ENCODE data around the gene ABCC12.
"Not testable (repeated sequence)": the region's sequence is repeated elsewhere in the genome, so short reads cannot be mapped to it uniquely, and the experiment has no call there.

Gene ABCC12

DNA sequence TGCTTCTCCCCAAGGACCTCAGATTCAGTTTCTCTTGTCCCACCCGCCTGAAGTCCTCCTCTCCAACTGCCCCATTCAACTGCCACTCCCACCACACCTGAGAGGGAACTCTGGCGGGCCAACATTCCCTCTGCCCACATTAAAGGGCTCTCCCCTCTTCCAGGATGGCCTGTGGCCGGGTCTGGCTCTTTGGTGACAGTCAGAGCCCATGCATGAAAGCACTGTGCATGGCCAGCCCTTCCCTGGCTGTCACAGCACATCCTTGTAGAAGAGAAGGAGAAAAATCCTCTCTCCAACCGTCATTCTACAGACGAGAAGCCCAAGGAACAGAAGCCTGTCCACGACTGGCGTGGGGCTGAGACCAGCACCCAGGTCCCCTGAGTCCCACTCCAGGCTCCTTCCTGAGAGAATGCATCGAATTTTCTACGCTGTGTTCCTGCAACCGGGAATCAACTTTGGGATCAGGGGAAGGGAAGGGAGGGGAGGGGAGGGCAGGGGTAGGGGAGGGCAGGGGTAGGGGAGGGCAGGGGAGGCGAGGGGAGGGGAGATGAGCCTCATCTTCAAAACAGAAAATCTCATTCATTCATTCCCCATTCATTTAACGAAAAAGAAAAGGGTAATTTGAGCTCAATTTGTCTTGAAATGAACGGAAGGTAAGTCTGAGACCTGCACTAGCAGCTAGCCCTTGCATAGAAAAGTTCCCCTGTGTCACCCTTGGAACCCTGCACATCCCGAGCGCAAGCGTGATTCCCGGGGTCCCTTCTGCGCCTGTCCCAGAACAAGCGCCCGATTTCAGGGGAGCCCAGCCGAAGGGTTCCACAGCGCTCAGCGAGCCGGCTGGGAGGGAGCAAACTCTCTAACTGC lies at the start of gene ABCC12:
ABCC12 (minus strand) TSS at position 68 of the 864 bp plus-strand sequence. CDS start 9,569 bp downstream, outside the sequence.
- no peak for DNase-seq

DNA sequence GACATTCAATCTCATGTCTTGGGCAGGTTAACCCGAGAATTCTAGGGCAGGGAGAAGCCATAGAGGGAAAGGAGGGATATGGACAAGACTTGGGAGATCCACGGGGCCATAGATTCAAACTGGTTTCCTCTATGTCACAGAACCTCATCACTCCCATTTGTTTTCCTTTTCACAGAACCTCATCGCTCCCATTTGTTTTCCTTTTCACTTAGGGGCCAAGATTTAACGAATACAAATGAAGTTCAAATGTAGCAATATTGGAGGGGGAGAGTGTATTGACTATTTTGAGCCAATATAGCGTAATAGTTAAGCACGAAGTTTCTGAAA lies 49.0 kb upstream of the ABCC12 start:
- DNase-seq = no peak

DNA sequence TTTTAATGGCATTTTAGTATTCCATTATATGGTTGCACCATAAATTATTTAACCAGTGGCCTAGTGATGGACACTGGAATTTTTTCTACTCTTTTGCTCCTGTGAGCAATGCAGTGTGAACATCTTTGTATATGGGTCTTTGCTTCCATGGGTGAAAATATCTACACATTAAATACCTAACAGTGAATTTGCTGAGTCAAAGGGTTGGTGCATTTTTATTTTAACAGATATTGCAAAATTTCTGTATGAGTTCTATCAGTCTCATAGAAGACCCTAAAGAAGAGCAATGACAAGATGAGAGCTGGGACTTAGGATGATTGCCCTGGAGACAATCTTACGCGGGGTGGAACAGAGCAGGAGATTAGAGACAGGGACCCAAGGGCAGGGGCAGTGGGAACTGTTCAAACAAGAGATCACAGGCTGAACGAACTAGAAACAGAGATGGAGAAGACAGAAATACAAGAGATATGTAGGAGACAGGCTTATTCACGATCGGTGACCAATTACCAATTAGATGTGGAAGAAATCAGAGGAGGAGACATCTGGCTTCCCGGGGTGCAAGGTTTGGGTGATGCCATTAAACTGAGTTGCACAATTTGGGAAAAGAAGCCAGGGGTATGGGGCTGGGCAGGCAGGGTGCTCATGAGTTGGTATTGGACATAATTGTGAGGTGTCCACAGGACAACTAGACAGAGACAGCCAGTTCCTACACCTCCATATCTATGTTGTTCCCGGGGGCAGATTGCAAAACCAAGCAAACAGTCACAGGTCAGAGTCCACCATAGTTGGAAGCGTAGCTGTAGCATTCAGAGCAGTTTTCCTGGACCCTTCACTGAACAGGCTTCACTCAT lies 48.4 kb upstream of the ABCC12 start:
- DNase-seq = no peak

DNA sequence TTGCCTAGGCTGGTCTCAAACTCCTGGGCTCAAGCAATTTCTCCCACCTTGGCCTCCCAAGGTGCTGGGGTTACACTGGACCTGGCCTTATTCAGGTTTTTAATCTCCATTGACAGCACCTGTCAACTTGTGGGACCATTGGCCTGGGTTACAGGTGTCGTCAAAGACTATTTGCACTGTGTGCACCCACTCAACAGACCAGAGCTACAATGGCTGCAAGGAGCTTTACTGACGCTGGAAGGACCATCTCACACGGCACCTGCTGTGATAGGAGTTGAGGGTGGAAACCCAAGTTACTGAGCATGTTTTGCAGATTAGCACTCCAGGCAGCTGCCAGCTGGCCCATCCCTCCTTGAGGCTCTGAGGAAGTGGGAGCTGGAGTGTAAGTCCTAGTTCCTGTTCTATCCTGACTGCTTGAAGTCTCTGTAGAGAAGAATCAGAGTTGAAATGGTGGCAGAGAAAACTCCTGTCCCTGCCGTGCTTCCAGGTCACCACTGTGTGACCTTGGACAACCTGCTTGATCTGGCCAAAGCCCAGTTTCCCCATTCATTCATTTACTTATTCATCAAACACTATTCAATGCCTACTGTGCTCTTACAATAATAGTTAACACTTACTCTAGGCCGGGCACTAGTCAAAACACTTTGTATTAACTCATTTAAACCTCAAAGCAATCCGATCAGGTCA lies 45.9 kb upstream of the ABCC12 start:
- DNase-seq = no peak

DNA sequence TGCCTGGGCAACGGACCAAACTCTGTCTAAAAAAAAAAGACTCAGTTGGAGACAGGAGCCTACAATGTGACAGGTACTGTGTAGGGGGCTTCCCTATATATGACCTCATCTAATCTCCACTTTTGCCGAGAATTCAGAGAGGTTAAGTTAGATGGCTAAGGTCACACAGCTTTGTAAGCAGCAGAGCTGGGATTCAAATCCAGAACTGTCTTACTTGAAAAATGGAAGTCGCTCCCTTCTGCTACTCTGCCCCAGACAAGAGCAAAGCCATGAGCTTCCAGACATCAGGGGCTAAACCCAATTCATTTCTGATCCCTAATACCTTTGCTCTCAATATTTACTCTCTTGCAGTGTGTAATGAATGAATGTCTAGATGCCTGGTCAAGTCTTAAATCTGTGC lies 41.5 kb upstream of the ABCC12 start:
- no peak for DNase-seq

DNA sequence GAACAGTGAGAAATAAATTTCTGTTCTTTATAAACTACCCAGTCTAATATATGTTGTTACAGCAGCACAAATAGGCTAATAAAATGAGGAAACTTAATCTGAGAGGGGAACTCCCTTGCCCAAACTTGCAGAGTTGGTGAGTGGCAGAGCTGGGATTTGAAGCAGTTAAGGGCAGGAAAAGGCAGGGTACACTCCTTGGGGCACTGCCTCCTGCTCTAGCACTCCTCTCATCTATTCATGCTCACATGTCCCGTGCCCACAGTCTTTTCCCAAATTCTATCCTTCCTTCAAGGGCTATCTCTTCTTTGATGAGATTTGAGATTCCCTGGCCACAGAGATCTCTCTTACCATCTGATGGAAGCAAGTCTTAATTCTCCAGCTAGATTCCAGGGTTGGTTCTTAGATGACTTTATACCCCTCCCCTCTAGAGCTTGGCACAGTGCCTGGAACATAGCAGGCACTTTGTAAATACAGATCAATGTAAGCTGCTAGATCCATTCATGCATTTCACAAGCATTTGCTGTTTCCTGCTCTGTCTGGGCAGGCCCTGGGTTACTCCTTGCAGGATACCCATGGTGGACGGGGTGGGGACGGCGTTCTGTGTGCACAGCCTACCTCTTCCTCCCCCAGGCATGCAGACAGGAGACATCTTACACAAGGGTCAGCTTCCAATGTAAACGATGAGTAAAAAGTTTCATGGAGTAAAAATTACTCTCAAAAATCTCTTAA lies 39.2 kb upstream of the ABCC12 start:
- no peak for DNase-seq

DNA sequence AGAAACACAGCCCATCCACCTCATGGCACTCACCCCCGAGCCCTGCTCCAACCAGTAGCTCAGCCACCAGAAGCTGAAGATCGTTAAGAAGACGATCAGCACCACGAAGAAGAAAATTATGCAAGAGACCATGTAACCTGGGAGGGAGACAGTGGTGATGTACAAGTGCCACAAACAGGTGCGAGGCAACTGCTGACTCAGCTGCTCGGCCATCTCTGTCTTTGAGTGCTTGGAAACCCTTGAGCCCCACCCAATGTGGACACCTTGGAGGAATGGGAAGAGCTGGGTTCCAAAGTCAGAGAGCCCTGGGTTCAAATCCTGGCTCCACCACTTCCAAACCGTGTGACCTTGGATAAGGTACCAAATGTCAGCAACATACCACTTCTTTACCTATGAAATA lies 38.1 kb upstream of the ABCC12 start:
- DNase-seq = no peak

DNA sequence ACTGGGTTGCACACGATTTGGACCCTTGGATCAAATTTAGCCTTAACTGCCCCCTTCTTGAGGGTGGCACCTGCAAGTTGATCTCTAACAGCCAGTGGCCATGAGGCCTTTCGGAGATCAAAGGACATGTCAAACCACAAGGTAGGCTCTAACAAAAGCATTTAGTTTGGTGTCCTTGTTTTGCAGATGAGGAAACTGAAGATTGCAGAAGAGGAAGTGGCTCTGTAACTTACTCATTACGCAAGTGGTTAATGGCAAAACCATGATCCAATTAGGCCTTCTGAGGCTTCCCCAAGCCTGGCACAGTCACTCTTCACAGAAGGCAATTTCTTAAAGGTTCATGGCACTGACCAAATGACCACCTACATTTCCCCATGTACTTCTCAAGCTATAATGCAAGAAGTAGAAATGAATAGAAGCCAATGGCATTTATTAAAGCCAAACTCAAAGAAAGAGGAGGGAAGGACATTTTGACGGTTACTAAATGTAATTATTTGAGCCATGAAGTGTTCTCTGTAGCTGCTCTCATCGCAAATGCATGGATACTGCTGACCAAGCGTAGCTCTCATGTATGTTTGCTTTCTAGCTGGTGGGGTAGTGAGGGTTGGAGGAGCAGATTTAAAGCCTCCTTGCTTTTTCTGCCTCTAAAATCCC lies 32.8 kb upstream of the ABCC12 start:
- no peak for DNase-seq

DNA sequence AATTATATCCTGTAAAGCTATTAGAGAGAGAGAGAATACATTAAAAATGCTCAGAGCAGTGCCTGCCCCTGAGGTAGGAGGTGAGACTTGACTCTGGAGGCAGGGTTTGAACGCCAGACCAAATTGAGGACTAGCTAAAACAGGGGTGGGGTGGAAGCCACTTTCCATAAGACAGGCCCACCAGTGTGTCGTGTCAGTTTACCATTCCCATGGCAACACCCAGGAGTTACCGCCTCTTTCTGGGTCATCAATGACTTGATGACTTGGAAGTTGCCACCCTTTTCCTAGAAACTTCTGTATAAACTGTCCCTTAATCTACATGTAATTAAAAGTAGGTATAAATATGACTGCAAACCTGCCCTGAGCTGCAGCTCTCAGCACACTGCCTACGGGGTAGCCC lies 32.0 kb upstream of the ABCC12 start:
- no peak for DNase-seq

DNA sequence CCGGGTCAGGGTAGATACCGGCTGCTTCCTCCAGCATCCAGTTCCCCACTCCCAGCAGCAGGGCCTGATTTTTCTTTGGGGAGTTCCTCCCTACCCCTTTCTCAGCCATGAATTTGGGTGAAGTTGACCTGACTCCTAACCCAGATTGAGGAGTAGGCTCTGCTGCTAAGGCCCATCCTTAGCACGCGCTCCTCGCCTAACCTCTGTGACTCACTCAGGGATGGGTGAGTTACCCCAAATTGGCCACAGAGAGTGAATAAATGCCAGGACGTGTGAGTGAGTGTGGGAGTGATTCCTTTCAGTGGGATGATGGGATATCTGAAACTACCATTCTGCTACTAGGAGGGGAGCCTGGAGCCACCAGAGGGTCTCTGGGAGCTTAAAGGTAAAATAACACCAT lies 28.9 kb upstream of the ABCC12 start:
- no peak for DNase-seq

DNA sequence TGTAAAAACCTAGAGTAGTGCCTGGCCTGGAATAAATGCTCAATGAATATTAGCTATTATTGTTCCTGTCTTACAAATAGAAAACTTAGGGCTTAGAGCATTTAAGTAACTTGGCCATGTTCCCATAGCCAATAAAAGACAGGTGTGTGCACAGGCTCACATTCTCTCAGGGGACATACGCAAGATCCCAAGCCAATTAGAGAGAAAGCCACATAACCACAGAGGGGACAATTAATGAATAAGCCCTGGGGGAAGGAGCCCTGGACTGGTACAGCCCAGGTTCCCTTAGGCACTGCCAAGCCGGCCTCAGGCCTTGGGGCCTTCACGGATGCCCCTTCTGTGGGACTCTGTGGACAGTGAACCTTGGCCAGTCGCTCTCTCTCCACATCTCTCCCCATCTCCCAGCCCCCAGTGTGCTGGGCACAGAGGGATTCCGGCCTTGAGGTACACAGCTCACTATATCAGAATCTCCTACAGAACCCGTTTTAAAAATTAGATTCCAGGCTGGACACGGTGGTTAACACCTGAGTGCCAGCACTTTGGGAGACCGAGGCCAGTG lies 27.3 kb upstream of the ABCC12 start:
- no peak for DNase-seq

DNA sequence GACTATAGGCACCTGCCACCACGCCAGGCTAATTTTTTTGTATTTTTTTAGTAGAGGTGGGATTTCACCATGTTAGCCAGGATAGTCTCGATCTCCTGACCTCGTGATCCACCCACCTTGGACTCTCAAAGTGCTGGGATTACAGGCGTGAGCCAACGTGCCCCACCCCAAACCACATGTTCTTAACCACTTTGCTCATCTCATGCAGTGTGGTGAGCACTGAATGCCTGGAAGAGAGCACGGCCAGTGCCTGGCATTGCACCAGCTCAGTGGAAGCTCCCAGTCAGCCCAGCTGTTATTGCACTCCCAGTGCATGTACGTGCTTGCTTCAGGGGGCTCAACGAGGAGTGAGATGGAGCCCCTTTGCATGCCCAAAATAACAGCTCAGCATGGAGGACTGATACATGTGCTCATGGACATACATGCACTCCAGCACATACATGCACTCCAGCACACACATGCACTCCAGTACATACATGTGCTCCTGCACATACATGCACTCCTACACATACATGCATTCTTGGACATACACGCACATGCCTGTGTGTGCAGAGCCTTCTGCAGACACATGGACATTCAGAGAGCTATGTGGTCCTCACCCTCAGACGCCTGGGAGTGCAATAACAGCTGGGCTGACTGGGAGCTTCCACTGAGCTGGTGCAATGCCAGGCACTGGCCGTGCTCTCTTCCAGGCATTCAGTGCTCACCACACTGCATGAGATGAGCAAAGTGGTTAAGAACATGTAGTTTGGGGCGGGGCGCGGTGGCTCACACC lies 26.1 kb upstream of the ABCC12 start:
- not testable (repeated sequence) for DNase-seq

DNA sequence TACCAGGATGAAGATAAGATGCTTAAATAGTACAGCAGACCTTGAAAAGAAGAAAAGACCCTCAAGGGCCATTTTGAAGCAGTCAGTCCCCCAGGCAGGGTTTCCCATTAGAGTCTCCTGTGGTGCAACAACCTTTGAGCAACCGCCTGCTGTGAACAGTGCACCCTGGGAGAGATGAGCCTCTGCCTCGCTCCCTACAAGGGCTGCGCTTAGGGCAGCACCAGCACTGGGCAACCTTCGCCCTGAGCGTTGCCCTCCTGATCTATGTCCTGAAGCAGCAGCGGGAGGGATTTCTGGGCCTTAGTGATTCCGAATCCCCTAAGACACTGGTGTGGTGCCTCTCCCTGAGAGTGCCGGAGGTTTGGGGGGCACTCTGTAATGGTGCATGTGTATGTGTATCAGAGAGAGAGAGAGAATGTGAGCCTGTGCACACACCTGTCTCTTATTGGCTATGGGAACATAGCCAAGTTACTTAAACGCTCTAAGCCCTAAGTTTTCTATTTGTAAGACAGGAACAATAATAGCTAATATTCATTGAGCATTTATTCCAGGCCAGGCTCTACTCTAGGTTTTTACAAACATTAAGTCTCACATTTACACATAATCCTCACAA lies 25.2 kb upstream of the ABCC12 start:
- DNase-seq = no peak

DNA sequence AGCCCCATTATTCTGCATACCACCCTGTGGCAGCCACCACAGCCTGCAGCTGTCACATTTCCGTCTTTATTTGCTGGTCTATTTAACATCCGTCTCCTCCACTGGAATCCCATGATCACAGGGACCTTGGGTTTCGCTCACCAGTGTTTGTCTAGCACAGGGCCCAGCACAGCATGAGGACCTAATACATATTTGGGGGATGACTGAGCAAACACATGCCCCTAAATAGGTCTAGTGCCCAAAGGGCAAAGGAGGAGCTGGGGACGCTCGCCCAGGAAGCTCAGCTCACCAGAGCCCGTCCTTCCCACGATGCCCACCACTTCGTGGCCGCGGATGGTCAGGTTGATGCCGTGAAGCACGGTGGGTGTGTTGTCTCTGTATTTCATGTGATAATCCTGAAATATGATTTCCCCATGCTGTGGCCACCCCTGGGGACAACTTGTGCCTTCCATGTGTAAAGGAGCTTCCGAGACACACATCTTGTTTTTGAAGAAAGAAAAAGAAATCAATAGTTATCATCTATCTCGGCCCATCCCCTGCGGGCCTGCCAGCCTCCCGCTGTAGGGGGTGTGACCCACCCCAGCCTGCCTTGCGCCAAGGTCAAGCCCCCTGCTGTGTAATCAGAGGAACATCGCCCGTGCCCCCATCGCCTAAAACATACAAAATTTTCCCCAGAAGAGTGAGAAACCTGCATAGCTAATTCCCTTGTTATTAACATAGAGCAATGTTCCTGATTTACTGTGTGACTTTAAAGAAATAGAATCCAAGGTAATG lies 21.0 kb upstream of the ABCC12 start:
- DNase-seq = no peak

DNA sequence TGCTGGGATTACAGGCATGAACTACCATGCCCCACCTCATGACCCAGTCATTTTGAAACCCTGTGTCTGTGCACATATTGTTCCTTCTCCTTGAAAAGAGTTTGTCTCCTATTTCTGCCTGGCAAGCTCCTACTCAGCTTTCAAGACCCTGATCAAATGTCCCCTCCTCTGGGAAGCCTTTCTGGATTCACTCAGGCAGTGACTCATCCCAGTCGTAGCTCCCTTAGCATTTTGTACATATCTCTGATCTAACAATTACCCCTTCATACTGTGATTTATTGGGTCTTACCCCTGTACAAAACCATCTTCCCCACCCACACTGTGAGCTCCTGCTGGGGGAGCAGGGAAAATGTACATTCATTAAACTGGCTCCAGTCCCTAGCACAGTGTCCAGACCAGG lies 18.1 kb upstream of the ABCC12 start:
- DNase-seq = no peak

DNA sequence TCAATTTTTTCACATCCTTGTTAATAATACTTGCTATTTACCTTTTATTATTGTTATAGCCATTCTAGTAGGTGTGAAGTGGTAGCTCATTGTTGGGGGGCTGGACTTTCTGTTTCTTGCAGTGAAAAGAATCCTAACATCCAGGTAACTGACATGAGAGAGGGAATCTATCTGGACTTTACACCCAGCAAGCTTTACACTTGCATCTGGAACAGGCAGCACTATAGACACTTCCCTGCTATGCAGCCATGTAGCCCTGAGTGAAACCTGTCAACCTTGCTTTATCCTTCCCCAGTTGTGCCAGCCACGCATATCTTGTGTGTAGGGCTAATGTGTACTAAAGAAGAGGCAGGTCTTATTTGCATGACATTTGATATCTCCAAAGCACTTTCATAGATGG lies 16.9 kb upstream of the ABCC12 start:
- DNase-seq = no peak

DNA sequence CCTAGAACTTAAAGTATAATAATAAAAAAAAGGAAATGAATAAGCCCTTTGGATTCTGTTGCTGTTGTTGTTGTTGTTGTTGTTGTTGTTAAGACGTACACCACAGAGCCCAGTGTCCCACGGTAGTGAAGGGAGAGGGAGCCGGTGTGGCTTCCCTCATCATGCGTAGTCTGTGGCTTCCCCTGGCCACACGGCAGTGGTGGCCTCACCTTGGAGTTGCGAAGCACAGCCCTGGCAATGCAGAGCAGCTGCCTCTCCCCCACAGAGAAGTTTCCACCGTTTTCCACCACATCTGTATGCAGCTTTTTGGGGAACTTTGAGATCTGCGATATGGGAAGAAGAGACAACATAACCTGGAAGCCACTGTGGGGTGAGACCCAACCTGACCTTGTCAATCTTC lies 14.1 kb upstream of the ABCC12 start:
- DNase-seq = no peak

DNA sequence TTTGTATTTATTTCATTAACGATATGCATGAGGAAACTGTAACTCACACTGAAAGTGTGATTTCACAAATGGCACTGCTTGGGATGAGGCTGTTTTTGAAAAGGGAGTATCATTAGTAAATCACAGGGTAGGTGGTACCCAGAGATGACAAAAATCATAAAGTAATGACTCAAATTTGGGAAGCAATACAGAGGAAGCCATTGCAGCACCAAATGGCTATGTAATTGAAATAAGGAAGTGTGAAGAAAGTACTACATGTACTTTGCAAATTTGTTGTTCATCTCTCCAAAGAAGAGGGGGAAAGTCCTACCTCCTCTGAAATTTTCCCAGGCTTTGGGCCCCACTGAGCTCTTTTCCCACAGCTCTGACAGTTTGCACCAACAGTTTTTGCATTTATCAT lies 12.3 kb upstream of the ABCC12 start:
- DNase-seq = no peak

DNA sequence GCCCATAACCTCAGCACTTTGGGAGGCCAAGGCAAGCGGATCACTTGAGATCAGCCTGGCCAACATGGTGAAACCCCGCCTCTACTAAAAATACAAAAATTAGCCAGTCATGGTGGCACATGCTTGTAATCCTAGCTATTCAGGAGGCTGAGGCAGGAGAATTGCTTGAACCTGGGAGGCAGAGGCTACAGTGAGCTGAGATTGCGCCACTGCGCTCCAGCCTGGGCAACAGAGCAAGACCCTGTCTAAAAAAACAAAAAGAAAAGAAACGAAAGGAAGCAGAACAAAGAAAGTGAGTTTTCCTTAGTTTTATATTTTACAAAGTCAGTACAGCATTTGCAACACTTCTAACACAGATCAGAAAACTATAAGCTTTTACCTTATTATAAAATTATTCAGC lies 10.8 kb upstream of the ABCC12 start:
- DNase-seq = not testable (repeated sequence)

Measured in activated naive CD4-positive, alpha-beta T cell treated with Interleukin-2 at 50 U/mL for 16 hours (primary cell).